NCI-H510A (cell line): ENCODE results near the gene HTRA2.

Experiments
- DNase-seq: peaks from one replicate; lab custom pipeline; 2025; lab: John Stamatoyannopoulos, UW

HTRA2 gene

GRCh38 chr2:74562126-74562775, 32.5 kb downstream of the HTRA2 start:
- DNase-seq: no peak

GRCh38 chr2:74564222-74564621, 34.5 kb downstream of the HTRA2 start:
- no peak for DNase-seq

GRCh38 chr2:74566076-74566753, 36.5 kb downstream of the HTRA2 start:
- DNase-seq: no peak

- DNase-seq: no peak
These were observed 37.0 kb downstream of the HTRA2 start for GRCh38 chr2:74566754-74567085.

GRCh38 chr2:74567881-74568280, 38.1 kb downstream of the HTRA2 start:
- DNase-seq: no peak

- DNase-seq: no peak
These were observed 40.0 kb downstream of the HTRA2 start for GRCh38 chr2:74569686-74570085.

- no peak for DNase-seq
These were observed 41.3 kb downstream of the HTRA2 start for GRCh38 chr2:74571058-74571457.

- no peak for DNase-seq
These were observed 42.6 kb downstream of the HTRA2 start for GRCh38 chr2:74572178-74572925.

- DNase-seq: no peak
These were observed 44.2 kb downstream of the HTRA2 start for GRCh38 chr2:74573747-74574562.

GRCh38 chr2:74575320-74575719, 45.6 kb downstream of the HTRA2 start:
- no peak for DNase-seq

GRCh38 chr2:74576211-74576862, 46.6 kb downstream of the HTRA2 start:
- no peak for DNase-seq

GRCh38 chr2:74576863-74577229, 47.1 kb downstream of the HTRA2 start:
- no peak for DNase-seq

- DNase-seq: no peak
These were observed 47.7 kb downstream of the HTRA2 start for GRCh38 chr2:74577448-74577847.

GRCh38 chr2:74578408-74578807, 48.7 kb downstream of the HTRA2 start:
- DNase-seq: no peak

- no peak for DNase-seq
These were observed 51.7 kb downstream of the HTRA2 start for GRCh38 chr2:74581463-74581862.

GRCh38 chr2:74582184-74582583, 52.5 kb downstream of the HTRA2 start:
- DNase-seq: no peak
